Calu3 (cell line): ENCODE data around the gene ODF4. TPM values are rescaled to one million over a fixed set of nuclear protein-coding genes. Genes with fewer than 3 reads are reported as not detected.
A peak's percentile ranks its signal among the peaks of the same experiment; 100 is the strongest.

Source experiments
- Bru-seq: library from RNA; stranded (reverse); fragments of 400-500 nt; gene quantifications from one replicate; lab custom pipeline; 2021; lab: Mats Ljungman, UMichigan
- BruChase-seq, 2 experiments: library from RNA; stranded (reverse); fragments of 400-500 nt; gene quantifications; one replicate each; lab custom pipeline; 2021; lab: Mats Ljungman, UMichigan
- BruUV-seq: library from RNA; stranded (reverse); fragments of 400-500 nt; replicated peaks from 2 replicates; lab custom pipeline; 2021; lab: Mats Ljungman, UMichigan
- CTCF ChIA-PET: fragments of 300-600 bp; sonication (Branson Sonifier 250); formaldehyde crosslinking; loops from one replicate; lab custom pipeline; 2022; ENCODE audit warnings: antibody characterized with exemption; lab: Charles Lee
- DNase-seq: peaks from one replicate; pipeline ENCODE4 v3.0.0; 2022
- H3K27ac Mint-ChIP-seq: one replicate; pipeline ENCODE4 v1.8.0; 2022; ENCODE audit warnings: mixed read lengths; ENCODE audit not compliant: unreplicated experiment
- H3K27me3 Mint-ChIP-seq: one replicate; pipeline ENCODE4 v1.8.0; 2022; ENCODE audit warnings: mixed read lengths; ENCODE audit not compliant: unreplicated experiment
- H3K36me3 Mint-ChIP-seq: one replicate; pipeline ENCODE4 v1.8.0; 2022; ENCODE audit warnings: mild to moderate bottlenecking, moderate library complexity, mixed read lengths; ENCODE audit not compliant: insufficient read depth, unreplicated experiment
- H3K4me1 Mint-ChIP-seq: one replicate; pipeline ENCODE4 v1.8.0; 2022; ENCODE audit warnings: mild to moderate bottlenecking, low read depth, mixed read lengths; ENCODE audit not compliant: unreplicated experiment
- H3K4me3 Mint-ChIP-seq: one replicate; pipeline ENCODE4 v1.8.0; 2022; ENCODE audit warnings: mild to moderate bottlenecking, low read depth, moderate library complexity, mixed read lengths; ENCODE audit not compliant: unreplicated experiment
- H3K9me3 Mint-ChIP-seq: one replicate; pipeline ENCODE4 v1.8.0; 2022; ENCODE audit warnings: low read depth, mixed read lengths; ENCODE audit not compliant: unreplicated experiment
- intact Hi-C: fragments of 100-400 bp; cut with micrococcal nuclease; formaldehyde crosslinking; loops from one replicate; pipeline ENCODE4 v1.10.0; 2022; ENCODE audit not compliant: unreplicated experiment
- long read RNA-seq: library from polyadenylated mRNA; stranded (forward); transcript quantifications from one replicate; pipeline ENCODE4 v2.0.0, GENCODE V29; 2022
- total RNA-seq: library from RNA; stranded (reverse); gene quantifications from 2 replicates; pipeline ENCODE4 v1.2.3, GENCODE V29; 2022
- TF ChIP-seq, protein P1 (sequence below): fragments of 200-600 bp; IDR thresholded peaks from one replicate; pipeline ENCODE4 v1.8.0; 2022; ENCODE audit warnings: antibody characterized with exemption; ENCODE audit not compliant: unreplicated experiment

The ODF4 gene, protein sequence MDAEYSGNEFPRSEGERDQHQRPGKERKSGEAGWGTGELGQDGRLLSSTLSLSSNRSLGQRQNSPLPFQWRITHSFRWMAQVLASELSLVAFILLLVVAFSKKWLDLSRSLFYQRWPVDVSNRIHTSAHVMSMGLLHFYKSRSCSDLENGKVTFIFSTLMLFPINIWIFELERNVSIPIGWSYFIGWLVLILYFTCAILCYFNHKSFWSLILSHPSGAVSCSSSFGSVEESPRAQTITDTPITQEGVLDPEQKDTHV
- total RNA-seq: not detected in 2 replicates
- not detected for Bru-seq, nascent RNA
- not detected for BruChase-seq, experiment 1, labeled RNA remaining after a 6-hour chase
- not detected for BruChase-seq, experiment 2, labeled RNA remaining after a 2-hour chase
- long read RNA-seq: 0 reads

- no peaks in the 10 kb centered on the region for H3K4me1 Mint-ChIP-seq
- CTCF ChIA-PET: no interaction called here
These were observed at the start of gene ODF4 for GRCh38 chr17:8339540-8339939. TSS of gene ODF4 (plus strand) at chr17:8339840. CDS start at chr17:8340052, 212 bp downstream.

DNA sequence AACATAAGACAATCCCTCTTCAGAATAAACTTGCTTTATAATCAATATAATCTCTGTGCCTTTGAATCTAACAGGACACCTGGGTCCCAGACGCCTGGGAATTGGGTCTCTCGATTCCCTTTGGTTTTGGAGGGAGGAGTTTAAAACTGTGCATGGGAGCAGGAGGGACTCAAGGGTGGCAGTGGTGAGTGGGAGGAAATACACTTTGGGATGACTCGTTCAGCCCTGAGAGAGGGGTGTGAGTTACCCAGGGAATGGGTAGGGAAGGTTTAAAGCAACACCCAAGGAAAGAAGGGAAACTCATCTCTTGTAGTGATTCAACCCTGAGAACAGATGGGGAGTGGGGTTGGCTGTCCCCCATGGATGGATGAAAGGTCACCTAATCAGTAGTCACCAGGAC lies 49.6 kb upstream of the ODF4 start:
- CTCF ChIA-PET: no interaction called here
- Mint-ChIP-seq H3K4me3 (no peak overlapping the region), H3K4me1 (peaks cover 20% of the 10 kb centered on the region), H3K9me3 (no peaks in the 10 kb centered on the region), H3K36me3 (peaks cover 27% of the 10 kb centered on the region), H3K27me3 (no peaks in the 10 kb centered on the region), H3K27ac (no peak overlapping the region)
- intact Hi-C loops: no loop called here
- BruUV-seq: no TSS peak
- TF ChIP-seq, protein P1, sequence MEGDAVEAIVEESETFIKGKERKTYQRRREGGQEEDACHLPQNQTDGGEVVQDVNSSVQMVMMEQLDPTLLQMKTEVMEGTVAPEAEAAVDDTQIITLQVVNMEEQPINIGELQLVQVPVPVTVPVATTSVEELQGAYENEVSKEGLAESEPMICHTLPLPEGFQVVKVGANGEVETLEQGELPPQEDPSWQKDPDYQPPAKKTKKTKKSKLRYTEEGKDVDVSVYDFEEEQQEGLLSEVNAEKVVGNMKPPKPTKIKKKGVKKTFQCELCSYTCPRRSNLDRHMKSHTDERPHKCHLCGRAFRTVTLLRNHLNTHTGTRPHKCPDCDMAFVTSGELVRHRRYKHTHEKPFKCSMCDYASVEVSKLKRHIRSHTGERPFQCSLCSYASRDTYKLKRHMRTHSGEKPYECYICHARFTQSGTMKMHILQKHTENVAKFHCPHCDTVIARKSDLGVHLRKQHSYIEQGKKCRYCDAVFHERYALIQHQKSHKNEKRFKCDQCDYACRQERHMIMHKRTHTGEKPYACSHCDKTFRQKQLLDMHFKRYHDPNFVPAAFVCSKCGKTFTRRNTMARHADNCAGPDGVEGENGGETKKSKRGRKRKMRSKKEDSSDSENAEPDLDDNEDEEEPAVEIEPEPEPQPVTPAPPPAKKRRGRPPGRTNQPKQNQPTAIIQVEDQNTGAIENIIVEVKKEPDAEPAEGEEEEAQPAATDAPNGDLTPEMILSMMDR: no peak
- DNase-seq: no peak

More at GRCh38 chr17:8339540-8339939, at the start of gene ODF4:
- no peak within 1 kb of the TSS for H3K27ac Mint-ChIP-seq
- no peak for DNase-seq
- H3K27me3 Mint-ChIP-seq: peaks cover 24% of the 10 kb centered on the region
- no peaks in the 10 kb centered on the region for H3K36me3 Mint-ChIP-seq
- H3K9me3 Mint-ChIP-seq: no peaks in the 10 kb centered on the region
- intact Hi-C loops: no loop called here
- no TSS peak for BruUV-seq
- H3K4me3 Mint-ChIP-seq: no peak within 1 kb of the TSS
- TF ChIP-seq, protein P1: no peak

- TF ChIP-seq, protein P1: no peak
- H3K36me3 Mint-ChIP-seq: peaks cover 34% of the 10 kb centered on the region
- H3K4me1 Mint-ChIP-seq: peaks cover 21% of the 10 kb centered on the region
- DNase-seq: no peak
- intact Hi-C loops: no loop called here
- H3K4me3 Mint-ChIP-seq: no peak overlapping the region
- H3K9me3 Mint-ChIP-seq: no peaks in the 10 kb centered on the region
- H3K27ac Mint-ChIP-seq: no peak overlapping the region
- BruUV-seq: no TSS peak
- H3K27me3 Mint-ChIP-seq: no peaks in the 10 kb centered on the region
- CTCF ChIA-PET: no interaction called here
These were observed 46.8 kb upstream of the ODF4 start for GRCh38 chr17:8292639-8293395.

DNA sequence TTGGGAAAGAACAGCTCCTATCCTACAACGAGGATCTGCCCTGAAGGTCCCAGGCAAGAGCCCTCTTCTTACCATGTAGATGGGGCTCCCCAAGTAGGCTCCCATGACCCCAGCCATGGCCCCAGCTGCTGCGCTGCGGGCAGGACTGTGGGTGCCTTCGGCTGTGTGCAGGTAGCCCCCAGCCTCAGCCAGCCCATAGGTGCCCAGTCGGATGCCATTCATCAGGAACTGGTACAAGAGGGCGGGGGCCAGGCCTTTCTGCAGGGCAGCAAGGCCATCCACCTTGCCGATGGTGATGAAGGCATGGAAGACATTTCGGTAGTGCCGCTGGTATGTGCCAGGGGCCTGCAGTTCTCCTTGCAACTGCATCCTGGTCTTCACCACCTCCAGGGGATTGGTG lies 45.3 kb upstream of the ODF4 start:
- H3K36me3 Mint-ChIP-seq: peaks cover 20% of the 10 kb centered on the region
- peak overlapping the region; percentile 89 for H3K27ac Mint-ChIP-seq
- CTCF ChIA-PET: no interaction called here
- intact Hi-C loops: no loop called here
- no peaks in the 10 kb centered on the region for H3K9me3 Mint-ChIP-seq
- peaks cover 21% of the 10 kb centered on the region for H3K4me1 Mint-ChIP-seq
- H3K27me3 Mint-ChIP-seq: no peaks in the 10 kb centered on the region
- BruUV-seq: no TSS peak
- no peak for DNase-seq
- H3K4me3 Mint-ChIP-seq: peak overlapping the region; percentile 93
- TF ChIP-seq, protein P1: no peak
